ENCODE measurements around the gene NOTUM. TPM values are rescaled to one million over a fixed set of nuclear protein-coding genes. Genes with fewer than 3 reads are reported as not detected.

NOTUM gene
- total RNA-seq, 1 experiment from 2014 or later, result not detected

DNA sequence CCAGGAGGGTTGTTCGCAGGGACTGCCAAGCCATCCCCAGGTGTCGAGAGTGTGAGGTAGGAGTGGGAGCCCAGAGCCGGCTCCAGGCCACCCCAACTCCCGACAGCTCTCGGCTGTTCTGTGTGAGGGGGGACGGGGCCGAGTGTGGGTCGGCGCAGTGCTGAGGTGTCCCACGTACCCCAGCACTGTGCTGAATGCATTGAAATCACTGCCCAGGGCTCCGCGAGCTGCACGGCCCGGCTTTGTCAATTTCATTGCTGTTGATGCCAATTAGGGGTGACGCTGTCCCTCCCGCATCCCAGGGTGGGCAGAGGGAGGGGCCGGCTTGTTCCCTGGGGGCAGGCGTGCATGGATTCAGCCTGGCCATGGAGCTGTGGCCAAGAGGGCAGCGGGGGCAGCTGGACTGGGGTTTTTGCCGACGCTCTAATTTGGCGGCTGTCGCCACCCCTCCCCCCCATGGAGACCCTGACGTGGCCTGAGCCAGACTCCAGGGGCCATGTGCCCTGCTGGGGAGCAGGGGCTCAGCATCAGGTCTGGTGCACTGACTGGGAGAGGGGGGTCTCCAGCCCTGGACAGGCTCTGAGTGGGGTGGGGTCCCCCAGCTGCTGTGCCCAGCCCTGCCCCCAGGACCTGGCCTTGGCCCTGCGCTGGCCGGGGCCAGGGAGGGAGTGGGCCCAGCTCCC lies 47.4 kb upstream of the NOTUM start:
- Histone ChIP-seq H2AFZ (no peak overlapping the region), H3K79me2 (ENCODE audit: low read depth) (no peaks in the 10 kb centered on the region), H3K27ac (no peak overlapping the region), H3K36me3 (ENCODE audit: low read depth) (no peaks in the 10 kb centered on the region), H3K4me2 (no peak overlapping the region), H3K4me1 (replicated peaks; ENCODE audit: insufficient read depth) (peaks cover 9% of the 10 kb centered on the region), H4K20me1 (ENCODE audit: insufficient read depth) (no peaks in the 10 kb centered on the region), H3K4me3 (no peak overlapping the region), H3K27me3 (ENCODE audit: insufficient read depth, low read depth) (no peaks in the 10 kb centered on the region), H3F3A (ENCODE audit: insufficient read depth, low read depth) (peaks cover 2% of the 10 kb centered on the region; the same call in 1 of the 2 replicates), H3K9me2 (ENCODE audit: insufficient read depth) (no peaks in the 10 kb centered on the region), H3K9me3 (ENCODE audit: insufficient read depth, low read depth) (no peaks in the 10 kb centered on the region)
- TF ChIP-seq, protein P1, sequence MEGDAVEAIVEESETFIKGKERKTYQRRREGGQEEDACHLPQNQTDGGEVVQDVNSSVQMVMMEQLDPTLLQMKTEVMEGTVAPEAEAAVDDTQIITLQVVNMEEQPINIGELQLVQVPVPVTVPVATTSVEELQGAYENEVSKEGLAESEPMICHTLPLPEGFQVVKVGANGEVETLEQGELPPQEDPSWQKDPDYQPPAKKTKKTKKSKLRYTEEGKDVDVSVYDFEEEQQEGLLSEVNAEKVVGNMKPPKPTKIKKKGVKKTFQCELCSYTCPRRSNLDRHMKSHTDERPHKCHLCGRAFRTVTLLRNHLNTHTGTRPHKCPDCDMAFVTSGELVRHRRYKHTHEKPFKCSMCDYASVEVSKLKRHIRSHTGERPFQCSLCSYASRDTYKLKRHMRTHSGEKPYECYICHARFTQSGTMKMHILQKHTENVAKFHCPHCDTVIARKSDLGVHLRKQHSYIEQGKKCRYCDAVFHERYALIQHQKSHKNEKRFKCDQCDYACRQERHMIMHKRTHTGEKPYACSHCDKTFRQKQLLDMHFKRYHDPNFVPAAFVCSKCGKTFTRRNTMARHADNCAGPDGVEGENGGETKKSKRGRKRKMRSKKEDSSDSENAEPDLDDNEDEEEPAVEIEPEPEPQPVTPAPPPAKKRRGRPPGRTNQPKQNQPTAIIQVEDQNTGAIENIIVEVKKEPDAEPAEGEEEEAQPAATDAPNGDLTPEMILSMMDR (conservative IDR thresholded peaks at IDR 0.05), result no peak
- TF ChIP-seq EZH2 (IDR thresholded peaks at IDR 0.05; ENCODE audit: low read depth), result no peak
- POLR2A ChIA-PET (ENCODE audit: unreplicated experiment), result no interaction called here
- no TSS peak for BruUV-seq (replicated peaks)
- intact Hi-C loops (cut with micrococcal nuclease; ENCODE audit: unreplicated experiment), result no loop called here
- CTCF ChIA-PET, result no interaction called here
- DNase-seq, result no peak

DNA sequence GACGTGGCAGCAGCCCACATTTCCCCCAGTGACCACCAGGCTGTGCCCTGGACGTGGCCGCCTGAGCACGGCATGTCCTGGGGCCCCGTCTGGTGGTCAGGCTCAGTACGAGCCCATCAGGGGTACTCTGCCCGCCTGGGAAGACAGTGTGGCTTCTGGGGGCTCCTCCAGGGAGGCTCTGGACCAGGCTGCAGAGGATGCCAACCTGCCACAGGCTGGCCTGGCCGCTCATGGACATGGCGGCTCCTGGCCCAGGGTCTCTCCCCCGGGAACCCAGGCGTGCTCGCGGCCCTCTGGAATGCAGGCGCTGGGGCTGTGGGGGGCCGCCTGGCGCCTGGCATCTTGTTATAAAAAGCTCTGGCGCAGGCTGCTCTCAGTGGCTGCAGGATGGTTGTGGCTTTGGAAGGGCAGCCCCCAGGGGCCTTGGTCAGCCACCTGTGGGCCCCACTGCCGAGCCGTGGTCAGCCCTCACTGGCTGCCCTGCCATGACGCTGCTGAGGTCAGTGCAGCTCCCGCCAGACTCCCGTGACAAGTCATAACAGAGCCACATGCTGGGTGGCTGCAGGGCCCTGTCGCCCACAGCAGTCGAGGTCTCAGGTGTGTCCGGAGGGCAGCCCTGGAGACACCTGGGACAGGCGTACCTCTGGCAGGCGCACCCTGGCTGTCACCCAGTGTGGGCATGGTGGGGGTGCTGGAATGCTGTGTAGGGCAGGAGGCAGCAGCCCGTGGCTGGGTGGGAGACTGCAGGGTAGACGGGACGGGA lies 46.7 kb upstream of the NOTUM start:
- Histone ChIP-seq H3K27me3 (ENCODE audit: insufficient read depth, low read depth) (no peaks in the 10 kb centered on the region), H3K4me3 (no peak overlapping the region), H3K4me1 (replicated peaks; ENCODE audit: insufficient read depth) (peaks cover 16% of the 10 kb centered on the region), H3K9me3 (ENCODE audit: insufficient read depth, low read depth) (no peaks in the 10 kb centered on the region), H3K9me2 (ENCODE audit: insufficient read depth) (no peaks in the 10 kb centered on the region), H3K4me2 (no peak overlapping the region), H4K20me1 (ENCODE audit: insufficient read depth) (no peaks in the 10 kb centered on the region), H3K36me3 (ENCODE audit: low read depth) (no peaks in the 10 kb centered on the region), H3K27ac (no peak overlapping the region), H3K79me2 (ENCODE audit: low read depth) (no peaks in the 10 kb centered on the region), H3F3A (ENCODE audit: insufficient read depth, low read depth) (peaks cover 9% of the 10 kb centered on the region; the same call in 1 of the 2 replicates), H2AFZ (no peak overlapping the region)
- BruUV-seq (replicated peaks), result no TSS peak
- POLR2A ChIA-PET (ENCODE audit: unreplicated experiment), result no interaction called here
- DNase-seq, result no peak
- TF ChIP-seq, protein P1 (conservative IDR thresholded peaks at IDR 0.05), result no peak
- no peak for TF ChIP-seq EZH2 (IDR thresholded peaks at IDR 0.05; ENCODE audit: low read depth)
- intact Hi-C loops (cut with micrococcal nuclease; ENCODE audit: unreplicated experiment), result no loop called here
- CTCF ChIA-PET, result no interaction called here

DNA sequence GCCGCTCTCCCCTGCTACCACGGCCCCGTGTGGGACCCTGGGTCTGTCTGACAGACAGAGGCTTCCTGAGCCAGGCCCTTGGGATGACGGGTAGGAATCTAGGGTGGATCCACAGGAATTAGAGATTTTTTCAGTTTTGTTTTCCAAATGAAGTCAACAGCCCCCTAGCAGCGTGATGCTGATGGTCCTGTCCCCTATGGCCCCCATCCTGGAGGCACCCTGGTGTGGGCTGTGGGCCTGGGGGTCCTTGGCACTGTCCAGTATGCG lies 46.2 kb upstream of the NOTUM start:
- TF ChIP-seq, protein P1 (conservative IDR thresholded peaks at IDR 0.05), result no peak
- TF ChIP-seq EZH2 (IDR thresholded peaks at IDR 0.05; ENCODE audit: low read depth), result no peak
- no peaks in the 10 kb centered on the region for H3K79me2 ChIP-seq (ENCODE audit: low read depth)
- H2AFZ ChIP-seq, result no peak overlapping the region
- no peaks in the 10 kb centered on the region for H3K9me2 ChIP-seq (ENCODE audit: insufficient read depth)
- H3K36me3 ChIP-seq (ENCODE audit: low read depth), result no peaks in the 10 kb centered on the region
- BruUV-seq (replicated peaks), result no TSS peak
- H3K27me3 ChIP-seq (ENCODE audit: insufficient read depth, low read depth), result no peaks in the 10 kb centered on the region
- H4K20me1 ChIP-seq (ENCODE audit: insufficient read depth), result no peaks in the 10 kb centered on the region
- POLR2A ChIA-PET (ENCODE audit: unreplicated experiment), result no interaction called here
- H3F3A ChIP-seq (ENCODE audit: insufficient read depth, low read depth), result peaks cover 10% of the 10 kb centered on the region; the same call in 1 of the 2 replicates
- H3K4me1 ChIP-seq (replicated peaks; ENCODE audit: insufficient read depth), result peaks cover 21% of the 10 kb centered on the region
- no peak for DNase-seq
- intact Hi-C loops (cut with micrococcal nuclease; ENCODE audit: unreplicated experiment), result no loop called here
- H3K4me3 ChIP-seq, result no peak overlapping the region
- CTCF ChIA-PET, result no interaction called here
- no peak overlapping the region for H3K4me2 ChIP-seq
- no peaks in the 10 kb centered on the region for H3K9me3 ChIP-seq (ENCODE audit: insufficient read depth, low read depth)
- H3K27ac ChIP-seq, result no peak overlapping the region

Measured in PC-9 (cell line).